Trophoblast cell (in vitro differentiated cells and primary cell): Measurements from ENCODE around the gene SYNGR2.
"Not testable (repeated sequence)": the region's sequence is repeated elsewhere in the genome, so short reads cannot be mapped to it uniquely, and the experiment has no call there.

ENCODE experiments used
- DNase-seq, 2 donors: peaks; one replicate each; pipeline ENCODE4 v3.0.0-alpha.2; 2016
- H2AFZ ChIP-seq: 2 replicates; pipeline ENCODE4 v1.6.1; 2013; ENCODE audit warnings: low read length, moderate library complexity, mild to moderate bottlenecking; ENCODE audit not compliant: insufficient read depth, poor library complexity
- H2AK5ac ChIP-seq: 2 replicates; pipeline ENCODE4 v1.6.1; 2013; ENCODE audit warnings: mild to moderate bottlenecking, low read length
- H2BK120ac ChIP-seq: 2 replicates; pipeline ENCODE4 v1.6.1; 2013; ENCODE audit warnings: low read length, mild to moderate bottlenecking, moderate library complexity; ENCODE audit not compliant: insufficient read depth, poor library complexity
- H2BK12ac ChIP-seq: 2 replicates; pipeline ENCODE4 v1.6.1; 2013; ENCODE audit warnings: mild to moderate bottlenecking, low read length, moderate library complexity
- H2BK5ac ChIP-seq: 2 replicates; pipeline ENCODE4 v1.6.1; 2013; ENCODE audit warnings: low read length, low read depth, moderate library complexity, mild to moderate bottlenecking; ENCODE audit not compliant: poor library complexity
- H3K14ac ChIP-seq: 2 replicates; pipeline ENCODE4 v1.6.1; 2013; ENCODE audit warnings: mild to moderate bottlenecking, low read length
- H3K18ac ChIP-seq: 2 replicates; pipeline ENCODE4 v1.6.1; 2013; ENCODE audit warnings: mild to moderate bottlenecking, low read length
- H3K23ac ChIP-seq: 2 replicates; pipeline ENCODE4 v1.6.1; 2013; ENCODE audit warnings: low read length
- H3K27ac ChIP-seq: 2 replicates; pipeline ENCODE4 v1.5.1; 2013; ENCODE audit warnings: low read depth, mild to moderate bottlenecking, inconsistent platforms, low read length, moderate library complexity
- H3K27me3 ChIP-seq: 2 replicates; pipeline ENCODE4 v1.6.1; 2013; ENCODE audit warnings: inconsistent platforms, mild to moderate bottlenecking, low read length, moderate library complexity; ENCODE audit not compliant: insufficient read depth
- H3K36me3 ChIP-seq, 2 experiments: 1 replicate in 1 of 2; 2 replicates in 1 of 2; pipeline ENCODE4 v1.6.1; 2013; ENCODE audit warnings: low read length in 2 of 2, mild to moderate bottlenecking in 2 of 2, moderate library complexity in 1 of 2; ENCODE audit not compliant: insufficient read depth in 2 of 2, control insufficient read depth in 1 of 2
- H3K4ac ChIP-seq: 2 replicates; pipeline ENCODE4 v1.6.1; 2013; ENCODE audit warnings: low read depth, mild to moderate bottlenecking, low read length, moderate library complexity
- H3K4me1 ChIP-seq, 2 experiments: 1 replicate in 1 of 2; 2 replicates in 1 of 2; pipeline ENCODE4 v1.6.1; 2013; ENCODE audit warnings: low read length in 2 of 2, mild to moderate bottlenecking in 2 of 2, moderate library complexity in 1 of 2; ENCODE audit not compliant: insufficient read depth in 2 of 2, control insufficient read depth in 1 of 2
- H3K4me2 ChIP-seq: 2 replicates; pipeline ENCODE4 v1.6.1; 2013; ENCODE audit warnings: inconsistent platforms, mild to moderate bottlenecking, low read length, moderate library complexity
- H3K4me3 ChIP-seq: 2 replicates; pipeline ENCODE4 v1.5.1; 2013; ENCODE audit warnings: mild to moderate bottlenecking, low read depth, low read length, inconsistent platforms
- H3K79me1 ChIP-seq: one replicate; pipeline ENCODE4 v1.6.1; 2013; ENCODE audit warnings: low read length
- H3K79me2 ChIP-seq: 2 replicates; pipeline ENCODE4 v1.6.1; 2013; ENCODE audit warnings: low read length, mild to moderate bottlenecking; ENCODE audit not compliant: control insufficient read depth, insufficient read depth, poor library complexity
- H3K9ac ChIP-seq: 2 replicates; pipeline ENCODE4 v1.6.1; 2013; ENCODE audit warnings: mild to moderate bottlenecking, low read length
- H3K9me3 ChIP-seq: 2 replicates; pipeline ENCODE4 v1.6.1; 2013; ENCODE audit warnings: low read depth, mild to moderate bottlenecking, control low read depth, inconsistent platforms, low read length; ENCODE audit not compliant: insufficient read depth
- H4K12ac ChIP-seq: 2 replicates; pipeline ENCODE4 v1.6.1; 2013; ENCODE audit warnings: low read depth, mild to moderate bottlenecking, low read length, moderate library complexity
- H4K8ac ChIP-seq: 2 replicates; pipeline ENCODE4 v1.6.1; 2013; ENCODE audit warnings: low read depth, mild to moderate bottlenecking, low read length, moderate library complexity
- H4K91ac ChIP-seq: one replicate; pipeline ENCODE4 v1.6.1; 2013; ENCODE audit warnings: low read depth, mild to moderate bottlenecking, low read length, moderate library complexity
- WGBS: extraction: QIAGEN DNeasy Blood & Tissue Kit; methylation state at CpG from one replicate; pipeline ENCODE4 v1.1.7; 2013; ENCODE audit warnings: missing lambda C conversion rate; ENCODE audit not compliant: insufficient read length, insufficient coverage; ENCODE audit errors: extremely low coverage; 5-methylcytosine and 5-hydroxymethylcytosine counted together

The SYNGR2 gene

DNA sequence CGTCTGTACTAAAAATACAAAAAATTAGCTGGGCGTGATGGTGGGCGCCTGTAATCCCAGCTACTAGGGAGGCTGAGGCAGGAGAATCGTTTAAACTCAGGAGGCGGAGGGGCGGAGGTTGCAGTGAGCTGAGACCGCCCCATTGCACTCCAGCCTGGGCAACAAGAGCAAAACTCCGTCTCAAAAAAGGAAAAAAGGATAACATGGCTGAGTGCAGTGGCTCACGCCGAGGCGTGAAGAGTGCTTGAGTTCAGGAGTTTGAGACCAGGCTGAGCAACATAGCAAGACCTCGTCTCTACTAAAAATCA is 28.6 kb upstream of the SYNGR2 start:
- not testable (repeated sequence) for H4K91ac ChIP-seq

DNA sequence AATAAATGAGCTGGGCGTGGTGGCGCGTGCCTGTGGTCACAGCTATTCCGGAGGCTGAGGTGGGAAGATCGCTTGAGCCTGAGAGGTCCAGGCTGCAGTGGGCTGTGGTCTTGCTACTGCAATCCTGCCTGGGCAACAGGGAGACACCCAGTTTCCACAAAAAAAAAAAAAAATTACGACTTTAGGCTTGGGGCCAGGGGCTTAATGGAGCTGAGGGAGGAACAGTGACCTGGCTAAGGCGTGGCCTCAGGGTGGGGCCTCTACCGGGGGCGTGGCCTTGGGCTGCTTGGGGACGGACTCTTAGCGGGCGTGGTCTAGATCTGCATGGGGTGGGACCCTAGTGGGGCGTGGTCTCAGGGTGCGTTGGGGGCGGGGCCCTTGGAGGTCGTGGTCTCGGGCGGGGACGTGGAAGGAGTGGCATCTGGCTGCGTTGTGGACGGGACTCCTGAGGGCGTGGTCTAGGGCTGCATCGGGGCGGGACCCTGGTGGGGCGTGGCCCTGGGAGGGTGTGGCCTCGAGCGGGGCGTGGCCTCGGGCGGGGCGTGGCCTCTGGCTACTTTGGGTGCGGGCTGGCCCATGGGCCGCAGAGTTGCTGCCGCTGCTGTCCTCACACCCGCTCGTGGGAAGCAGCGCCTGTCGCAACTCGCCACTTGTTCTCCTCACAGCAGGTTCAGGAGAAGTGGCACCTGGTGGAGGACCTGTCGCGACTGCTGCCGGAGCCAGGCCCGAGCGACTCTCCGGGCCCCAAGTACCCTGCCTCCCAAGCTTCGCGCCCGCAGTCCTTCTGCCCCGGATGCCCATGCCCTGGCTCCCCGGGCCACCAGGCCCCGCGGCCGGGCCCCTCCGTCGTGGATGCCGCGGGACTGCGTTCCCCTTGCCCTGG is 28.0 kb upstream of the SYNGR2 start:
- peak; percentile 88 to 91 for DNase-seq
- no peak overlapping the region for H4K12ac ChIP-seq
- H3K18ac ChIP-seq: no peak overlapping the region
- H3K4me2 ChIP-seq: no peak overlapping the region
- no peaks in the 10 kb centered on the region for H3K4me1 ChIP-seq
- no peaks in the 10 kb centered on the region for H3K79me2 ChIP-seq
- no peak overlapping the region for H3K27ac ChIP-seq
- no CpG with 5 or more reads among the region's 58 CpGs for WGBS
- H2BK120ac ChIP-seq: no peak overlapping the region
- no peak overlapping the region for H3K4ac ChIP-seq
- H2BK5ac ChIP-seq: no peak overlapping the region
- no peak overlapping the region for H3K4me3 ChIP-seq
- H3K36me3 ChIP-seq: no peaks in the 10 kb centered on the region
- H3K14ac ChIP-seq: no peak overlapping the region
- no peak overlapping the region for H2BK12ac ChIP-seq
- H4K91ac ChIP-seq: no peak overlapping the region
- H3K79me1 ChIP-seq: no peaks in the 10 kb centered on the region
- H4K8ac ChIP-seq: no peak overlapping the region
- no peak overlapping the region for H2AFZ ChIP-seq
- no peaks in the 10 kb centered on the region for H3K27me3 ChIP-seq
- no peak overlapping the region for H3K23ac ChIP-seq
- H2AK5ac ChIP-seq: no peak overlapping the region
- H3K9me3 ChIP-seq: peaks cover 4% of the 10 kb centered on the region
- no peak overlapping the region for H3K9ac ChIP-seq

More for the DNA sequence above, 28.6 kb upstream of the SYNGR2 start:
- not testable (repeated sequence) for H3K14ac ChIP-seq, H3K23ac ChIP-seq, H3K27ac ChIP-seq, H2AFZ ChIP-seq, H3K4me2 ChIP-seq, H4K8ac ChIP-seq, H2AK5ac ChIP-seq, H3K79me1 ChIP-seq, H3K9ac ChIP-seq, H3K18ac ChIP-seq, H3K4me1 ChIP-seq, H2BK120ac ChIP-seq, H3K79me2 ChIP-seq, H3K36me3 ChIP-seq, H4K12ac ChIP-seq, H3K27me3 ChIP-seq, H3K9me3 ChIP-seq, H3K4me3 ChIP-seq, H2BK12ac ChIP-seq, H3K4ac ChIP-seq, DNase-seq, H2BK5ac ChIP-seq
- no CpG with 5 or more reads among the region's 12 CpGs for WGBS

DNA sequence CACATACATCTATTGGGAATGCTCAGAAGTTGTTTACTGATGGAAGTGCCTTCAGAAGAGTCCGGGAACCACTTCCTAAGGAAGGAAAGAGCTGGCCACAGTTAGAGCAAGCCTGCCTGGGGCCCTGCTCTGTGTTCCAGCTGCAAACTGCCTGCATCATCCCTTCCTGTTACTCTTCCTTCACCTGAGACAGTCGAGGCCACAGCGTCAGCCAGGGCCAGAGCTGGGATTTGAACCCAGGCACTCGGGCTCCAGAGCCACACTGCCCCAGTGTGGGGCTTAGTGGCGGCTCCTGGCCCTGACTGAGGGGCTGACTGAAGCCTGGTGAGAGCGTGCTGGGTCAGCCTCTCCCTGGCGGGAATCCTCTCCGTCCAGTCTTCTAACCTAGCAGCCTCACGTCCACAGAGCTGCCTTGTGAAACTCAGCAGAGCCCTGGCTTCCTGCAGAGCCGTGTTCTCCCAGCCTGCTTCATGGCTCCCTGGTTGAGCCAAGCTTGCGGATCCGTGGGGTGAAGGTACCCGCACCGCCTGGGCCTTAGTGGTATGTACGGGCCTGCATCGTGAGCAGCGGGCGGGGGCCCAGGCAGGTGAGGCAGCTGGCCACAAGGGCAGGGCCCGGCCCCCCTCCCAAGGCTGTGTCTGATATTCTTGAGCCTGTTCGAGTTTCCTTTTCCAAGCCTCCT is 26.8 kb upstream of the SYNGR2 start:
- Histone ChIP-seq H3K14ac (no peak overlapping the region), H3K4ac (no peak overlapping the region), H3K79me2 (no peaks in the 10 kb centered on the region)

DNA sequence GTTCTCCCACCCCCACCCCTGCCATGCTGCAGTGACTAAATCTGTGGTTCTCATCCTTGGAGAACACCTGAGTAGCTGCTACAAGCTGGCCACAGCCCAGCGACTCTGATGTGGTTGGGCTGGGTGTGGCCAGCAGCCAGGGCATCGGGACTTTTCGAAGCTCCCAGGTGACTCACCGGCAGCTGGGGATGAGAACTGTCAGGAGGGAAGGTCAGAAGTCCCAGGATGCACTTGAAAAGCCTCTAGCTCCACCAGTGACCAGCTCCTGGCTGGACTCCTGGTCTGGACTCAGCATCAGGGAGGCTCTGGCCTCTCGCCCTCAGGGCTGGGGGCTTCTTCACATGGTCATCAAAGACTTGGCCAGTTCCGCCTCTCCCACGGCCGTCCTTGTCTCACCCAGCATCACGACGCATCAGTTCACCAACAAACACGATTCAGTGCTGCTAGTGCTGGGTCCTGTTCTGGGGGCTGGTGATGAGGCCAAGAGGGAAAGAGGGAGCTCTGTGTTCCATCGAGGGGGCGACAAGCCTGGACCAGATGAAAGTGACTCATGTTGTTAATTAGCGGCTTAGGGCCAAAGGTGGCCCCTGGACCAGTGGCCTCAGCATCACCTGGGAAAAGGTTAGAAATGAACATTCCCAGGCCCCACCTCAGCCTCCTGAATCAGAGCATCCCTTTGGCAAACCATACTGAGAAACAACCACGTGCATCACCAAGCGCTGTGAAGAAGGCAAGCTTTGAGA is 26.1 kb upstream of the SYNGR2 start:
- Histone ChIP-seq H3K4me3 (no peak overlapping the region), H2BK5ac (no peak overlapping the region), H3K18ac (no peak overlapping the region), H3K27ac (no peak overlapping the region), H3K9me3 (peaks cover 4% of the 10 kb centered on the region), H2BK12ac (no peak overlapping the region), H2AK5ac (no peak overlapping the region), H3K79me1 (no peaks in the 10 kb centered on the region), H3K4me1 (no peaks in the 10 kb centered on the region), H3K9ac (no peak overlapping the region), H4K8ac (no peak overlapping the region), H3K27me3 (no peaks in the 10 kb centered on the region), H3K4ac (no peak overlapping the region), H3K36me3 (no peaks in the 10 kb centered on the region), H3K4me2 (no peak overlapping the region), H4K12ac (no peak overlapping the region), H2AFZ (no peak overlapping the region), H3K14ac (no peak overlapping the region), H3K79me2 (no peaks in the 10 kb centered on the region), H3K23ac (no peak overlapping the region), H4K91ac (no peak overlapping the region), H2BK120ac (no peak overlapping the region)
- DNase-seq: peak; percentile 81 to 83
- no CpG with 5 or more reads among the region's 16 CpGs for WGBS

More for the DNA sequence above, 26.8 kb upstream of the SYNGR2 start:
- Histone ChIP-seq H3K4me2 (no peak overlapping the region), H3K27me3 (no peaks in the 10 kb centered on the region), H2BK120ac (no peak overlapping the region), H2AK5ac (no peak overlapping the region), H3K18ac (no peak overlapping the region), H4K91ac (no peak overlapping the region), H4K8ac (no peak overlapping the region), H3K36me3 (no peaks in the 10 kb centered on the region), H3K79me1 (no peaks in the 10 kb centered on the region), H3K27ac (no peak overlapping the region), H2BK5ac (no peak overlapping the region), H2BK12ac (no peak overlapping the region), H3K9ac (no peak overlapping the region), H3K4me3 (no peak overlapping the region), H3K4me1 (no peaks in the 10 kb centered on the region), H4K12ac (no peak overlapping the region), H2AFZ (no peak overlapping the region), H3K9me3 (peaks cover 4% of the 10 kb centered on the region), H3K23ac (no peak overlapping the region)
- WGBS: no CpG with 5 or more reads among the region's 20 CpGs
- peak; percentile 67 to 71 for DNase-seq
